ENCODE results near the gene CARD11. TPM values are rescaled to one million over a fixed set of nuclear protein-coding genes. Genes with fewer than 3 reads are reported as not detected.

CARD11 gene
- total RNA-seq, 1 experiment from 2014 or later: 0.57 TPM

DNA sequence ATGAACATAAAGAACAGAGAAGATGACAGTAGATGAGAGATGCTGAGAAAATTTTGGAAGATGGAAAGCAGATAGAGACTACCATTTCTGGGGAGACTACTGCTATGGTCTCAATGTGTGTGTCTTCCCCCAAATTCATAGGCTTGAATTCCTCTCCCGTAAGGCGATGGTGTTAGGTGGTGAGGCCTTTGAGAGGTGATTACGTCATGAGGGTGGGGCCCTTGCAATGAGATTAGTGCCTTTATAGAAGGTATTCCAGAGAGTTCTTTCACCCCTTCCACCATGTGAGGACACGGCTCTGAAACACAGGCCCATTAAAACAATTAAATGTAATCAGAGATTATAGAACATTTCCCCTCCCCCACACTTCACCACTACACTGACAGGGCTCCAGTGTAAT is 23.9 kb downstream of the CARD11 start:
- DNase-seq (ENCODE audit: low read depth, low spot score) (no peak), ATAC-seq (no peak)
- ChIA-PET RAD21 (ENCODE audit: low non-redundant PET in 1 of 2, low total read pairs in 2 of 2, uncharacterized antibody in 2 of 2, unreplicated experiment in 2 of 2) (no interaction called here), CTCF (no interaction called here), POLR2A (no interaction called here)
- Histone ChIP-seq H3K9me3 (ENCODE audit: control insufficient read depth in 1 of 2, insufficient read depth in 1 of 2, low read depth in 1 of 2, low read length in 2 of 2) (no peaks in the 10 kb centered on the region), H3K4me3 (replicated peaks in 1 of 2; ENCODE audit: low read depth in 1 of 2, low read length in 2 of 2) (no peak overlapping the region), H3K79me2 (ENCODE audit: insufficient read depth, low read length) (no peaks in the 10 kb centered on the region), H3K9ac (ENCODE audit: low read length) (no peak overlapping the region), H3K27me3 (ENCODE audit: insufficient read depth, low read length) (no peaks in the 10 kb centered on the region), H2AFZ (ENCODE audit: low read depth, low read length, poor library complexity, severe bottlenecking) (no peak overlapping the region), H3K4me1 (ENCODE audit: control insufficient read depth in 1 of 2, insufficient read depth in 2 of 2, low read length in 2 of 2) (no peaks in the 10 kb centered on the region), H3K4me2 (ENCODE audit: low read length) (no peak overlapping the region), H3K9me2 (ENCODE audit: insufficient read depth) (no peaks in the 10 kb centered on the region), H3K27ac (ENCODE audit: low read depth, low read length) (no peak overlapping the region), H3K36me3 (ENCODE audit: control insufficient read depth in 1 of 2, insufficient read depth in 2 of 2, low read length in 2 of 2) (no peaks in the 10 kb centered on the region), H4K20me1 (ENCODE audit: insufficient read depth) (no peaks in the 10 kb centered on the region)
- no TSS peak for BruUV-seq (replicated peaks)
- intact Hi-C loops (cut with micrococcal nuclease): no loop called here
- TF ChIP-seq, protein P1, sequence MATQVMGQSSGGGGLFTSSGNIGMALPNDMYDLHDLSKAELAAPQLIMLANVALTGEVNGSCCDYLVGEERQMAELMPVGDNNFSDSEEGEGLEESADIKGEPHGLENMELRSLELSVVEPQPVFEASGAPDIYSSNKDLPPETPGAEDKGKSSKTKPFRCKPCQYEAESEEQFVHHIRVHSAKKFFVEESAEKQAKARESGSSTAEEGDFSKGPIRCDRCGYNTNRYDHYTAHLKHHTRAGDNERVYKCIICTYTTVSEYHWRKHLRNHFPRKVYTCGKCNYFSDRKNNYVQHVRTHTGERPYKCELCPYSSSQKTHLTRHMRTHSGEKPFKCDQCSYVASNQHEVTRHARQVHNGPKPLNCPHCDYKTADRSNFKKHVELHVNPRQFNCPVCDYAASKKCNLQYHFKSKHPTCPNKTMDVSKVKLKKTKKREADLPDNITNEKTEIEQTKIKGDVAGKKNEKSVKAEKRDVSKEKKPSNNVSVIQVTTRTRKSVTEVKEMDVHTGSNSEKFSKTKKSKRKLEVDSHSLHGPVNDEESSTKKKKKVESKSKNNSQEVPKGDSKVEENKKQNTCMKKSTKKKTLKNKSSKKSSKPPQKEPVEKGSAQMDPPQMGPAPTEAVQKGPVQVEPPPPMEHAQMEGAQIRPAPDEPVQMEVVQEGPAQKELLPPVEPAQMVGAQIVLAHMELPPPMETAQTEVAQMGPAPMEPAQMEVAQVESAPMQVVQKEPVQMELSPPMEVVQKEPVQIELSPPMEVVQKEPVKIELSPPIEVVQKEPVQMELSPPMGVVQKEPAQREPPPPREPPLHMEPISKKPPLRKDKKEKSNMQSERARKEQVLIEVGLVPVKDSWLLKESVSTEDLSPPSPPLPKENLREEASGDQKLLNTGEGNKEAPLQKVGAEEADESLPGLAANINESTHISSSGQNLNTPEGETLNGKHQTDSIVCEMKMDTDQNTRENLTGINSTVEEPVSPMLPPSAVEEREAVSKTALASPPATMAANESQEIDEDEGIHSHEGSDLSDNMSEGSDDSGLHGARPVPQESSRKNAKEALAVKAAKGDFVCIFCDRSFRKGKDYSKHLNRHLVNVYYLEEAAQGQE (IDR thresholded peaks at IDR 0.05; ENCODE audit: low read depth): no peak
- no peak for TF ChIP-seq ZNF274 (IDR thresholded peaks at IDR 0.05; ENCODE audit: low read depth, low read length)
- no peak for TF ChIP-seq JUND (IDR thresholded peaks at IDR 0.05)
- no peak for TF ChIP-seq SIN3A (IDR thresholded peaks at IDR 0.05; ENCODE audit: low read depth)
- TF ChIP-seq ZFX (IDR thresholded peaks at IDR 0.05): no peak
- TF ChIP-seq POLR2A (IDR thresholded peaks at IDR 0.05; ENCODE audit: borderline replicate concordance, extremely low read depth, insufficient read depth, insufficient read length): no peak
- TF ChIP-seq YY1 (IDR thresholded peaks at IDR 0.05; ENCODE audit: extremely low read depth, insufficient replicate concordance, low read depth, low read length): no peak
- TF ChIP-seq CEBPB (IDR thresholded peaks at IDR 0.05; ENCODE audit: low read depth): no peak
